ENCODE measurements around the gene DAPK2. TPM values are rescaled to one million over a fixed set of nuclear protein-coding genes. Genes with fewer than 3 reads are reported as not detected.
A peak's percentile ranks its signal among the peaks of the same experiment; 100 is the strongest.

The DAPK2 gene
- total and polyA plus RNA-seq, 3 experiments from 2014 or later, result 2.2 to 5.5 (median 4.4) TPM

DNA sequence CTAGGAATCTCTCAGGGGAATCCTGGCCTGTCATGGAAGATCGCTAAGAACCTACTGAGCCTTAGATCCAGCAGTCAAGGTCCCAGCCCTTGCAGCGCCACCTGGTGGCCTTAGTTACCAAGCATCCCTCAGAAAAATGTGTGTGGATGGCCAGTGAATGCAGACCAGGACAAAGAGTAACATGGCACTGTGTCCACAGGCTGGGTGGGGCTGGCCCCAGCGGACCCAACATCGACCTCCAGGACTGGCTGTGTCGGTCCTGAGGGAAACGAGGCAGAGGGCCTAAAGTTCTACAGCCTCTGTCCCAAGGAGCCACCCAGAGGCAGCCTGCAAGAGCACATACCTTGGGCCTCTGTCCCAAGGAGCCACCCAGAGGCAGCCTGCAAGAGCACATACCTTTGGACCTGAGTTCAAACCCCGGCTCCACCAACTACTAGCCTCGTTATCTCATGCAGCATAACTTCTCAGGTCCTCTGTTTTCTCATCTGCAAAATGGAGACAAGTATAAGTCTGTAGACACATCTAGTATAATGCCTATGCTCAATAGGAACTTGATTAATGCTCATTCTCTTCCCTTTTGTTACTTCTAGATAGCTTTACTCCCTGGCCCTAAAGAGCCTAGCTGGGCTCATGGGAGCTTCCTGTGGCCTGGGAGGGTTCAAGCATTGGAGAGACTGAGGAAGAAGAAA lies 155.1 kb downstream of the DAPK2 start:
- no peaks in the 10 kb centered on the region for H3K36me3 Mint-ChIP-seq
- no peaks in the 10 kb centered on the region for H3K27me3 ChIP-seq (ENCODE audit: insufficient read depth, low read length, poor library complexity, severe bottlenecking)
- no peaks in the 10 kb centered on the region for H3K9me3 ChIP-seq (ENCODE audit: low read length)
- peak overlapping the region; percentile 55 to 94 (median 90) for H3K27ac Mint-ChIP-seq
- no peaks in the 10 kb centered on the region for H3K27me3 Mint-ChIP-seq
- peaks cover 51 to 60% (median 51%) of the 10 kb centered on the region in 3 donors for H3K4me1 Mint-ChIP-seq
- H3K4me3 Mint-ChIP-seq, result peak overlapping the region in 3 of 7 donors; percentile 56 to 71 (median 69)
- H3K36me3 ChIP-seq (ENCODE audit: insufficient read depth, low read length), result no peaks in the 10 kb centered on the region
- POLR2A ChIA-PET, result interaction anchor here (1.6 kb wide), 1 partner anchor 176 kb away, joined by 3 read pairs; no protein-coding TSS in a partner anchor
- no peak overlapping the region for H3K27ac ChIP-seq (ENCODE audit: low read depth, low read length)
- CTCF ChIA-PET, result interaction anchor here (0.8 to 3.5 kb wide), 14 partner anchors 15 to 156 kb away, joined by 3 to 27 read pairs (median 4); partner anchors contain the start of gene DAPK2
- peaks cover 70% of the 10 kb centered on the region for H3K4me1 ChIP-seq (ENCODE audit: insufficient read depth, low read length)
- peak overlapping the region; percentile 4 for H3K4me3 ChIP-seq (ENCODE audit: low read length)
- no peaks in the 10 kb centered on the region for H3K9me3 Mint-ChIP-seq
- DNase-seq, result peak; percentile 51 to 75 (median 60)

DNA sequence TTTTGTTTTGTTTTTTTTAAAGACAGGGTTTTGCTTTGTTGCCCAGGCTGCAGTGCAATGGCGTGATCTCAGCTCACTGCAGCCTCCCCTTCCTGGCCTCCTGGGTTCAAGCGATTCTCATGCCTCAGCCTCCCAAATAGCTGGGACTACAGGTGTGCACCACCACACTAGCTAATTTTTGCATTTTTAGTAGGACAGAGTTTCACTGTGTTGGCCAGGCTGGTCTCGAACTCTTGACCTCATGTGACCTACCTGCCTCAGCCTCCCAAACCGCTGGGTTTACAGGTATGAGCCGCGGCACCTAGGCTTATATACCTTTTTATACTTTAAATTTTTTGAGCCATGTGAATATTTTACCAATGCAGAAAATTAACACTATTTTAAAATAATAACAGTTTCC lies 155.7 kb downstream of the DAPK2 start:
- H3K27ac Mint-ChIP-seq, result peak overlapping the region in 5 of 8 donors; percentile 55 to 94 (median 84)
- POLR2A ChIA-PET, result no interaction called here
- H3K4me3 ChIP-seq (ENCODE audit: low read length), result no peak overlapping the region
- peak overlapping the region in 1 of 7 donors; percentile 31 for H3K4me3 Mint-ChIP-seq
- H3K4me1 ChIP-seq (ENCODE audit: insufficient read depth, low read length), result peaks cover 64% of the 10 kb centered on the region
- no peaks in the 10 kb centered on the region for H3K9me3 Mint-ChIP-seq
- no peaks in the 10 kb centered on the region for H3K36me3 Mint-ChIP-seq
- H3K9me3 ChIP-seq (ENCODE audit: low read length), result no peaks in the 10 kb centered on the region
- H3K27me3 Mint-ChIP-seq, result no peaks in the 10 kb centered on the region
- no peaks in the 10 kb centered on the region for H3K36me3 ChIP-seq (ENCODE audit: insufficient read depth, low read length)
- H3K4me1 Mint-ChIP-seq, result peaks cover 45 to 54% (median 45%) of the 10 kb centered on the region in 3 donors
- DNase-seq, result no peak
- H3K27me3 ChIP-seq (ENCODE audit: insufficient read depth, low read length, poor library complexity, severe bottlenecking), result no peaks in the 10 kb centered on the region
- CTCF ChIA-PET, result interaction anchor here (0.6 to 3.5 kb wide), 9 partner anchors 25 to 138 kb away, joined by 3 to 27 read pairs (median 3); partner anchors contain the start of gene HERC1
- H3K27ac ChIP-seq (ENCODE audit: low read depth, low read length), result no peak overlapping the region

DNA sequence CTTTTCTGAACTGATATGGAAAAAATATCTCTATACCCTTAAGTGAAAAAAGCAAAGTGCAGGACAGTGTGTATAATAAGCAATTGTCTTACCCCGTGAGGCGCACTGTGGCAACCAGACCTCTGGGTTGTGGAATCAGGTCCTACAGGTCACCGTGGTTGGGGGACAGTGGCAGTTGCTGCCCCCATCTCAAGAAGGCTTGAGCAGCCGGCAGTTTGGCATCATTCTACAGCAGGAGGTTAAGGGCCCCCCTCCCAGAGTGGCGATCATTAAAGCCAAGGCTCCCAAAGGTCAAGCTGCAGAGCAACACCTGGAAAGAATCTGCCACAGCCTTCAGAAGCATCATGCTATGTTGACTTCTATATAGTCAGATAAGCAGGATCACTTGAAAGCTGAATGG lies 156.5 kb downstream of the DAPK2 start:
- no peak for DNase-seq
- Mint-ChIP-seq H3K4me1 (peaks cover 37 to 46% (median 37%) of the 10 kb centered on the region in 3 donors), H3K9me3 (no peaks in the 10 kb centered on the region), H3K4me3 (no peak overlapping the region), H3K27ac (peak overlapping the region in 1 of 8 donors; percentile 31), H3K27me3 (no peaks in the 10 kb centered on the region), H3K36me3 (no peaks in the 10 kb centered on the region)
- no peaks in the 10 kb centered on the region for H3K27me3 ChIP-seq (ENCODE audit: insufficient read depth, low read length, poor library complexity, severe bottlenecking)
- H3K27ac ChIP-seq (ENCODE audit: low read depth, low read length), result no peak overlapping the region
- no peaks in the 10 kb centered on the region for H3K36me3 ChIP-seq (ENCODE audit: insufficient read depth, low read length)
- H3K4me1 ChIP-seq (ENCODE audit: insufficient read depth, low read length), result peaks cover 57% of the 10 kb centered on the region
- H3K9me3 ChIP-seq (ENCODE audit: low read length), result no peaks in the 10 kb centered on the region
- CTCF ChIA-PET, result interaction anchor here (1.0 to 3.5 kb wide), 6 partner anchors 24 to 137 kb away, joined by 3 to 27 read pairs (median 6); partner anchors contain the start of gene HERC1
- H3K4me3 ChIP-seq (ENCODE audit: low read length), result no peak overlapping the region
- POLR2A ChIA-PET, result no interaction called here

DNA sequence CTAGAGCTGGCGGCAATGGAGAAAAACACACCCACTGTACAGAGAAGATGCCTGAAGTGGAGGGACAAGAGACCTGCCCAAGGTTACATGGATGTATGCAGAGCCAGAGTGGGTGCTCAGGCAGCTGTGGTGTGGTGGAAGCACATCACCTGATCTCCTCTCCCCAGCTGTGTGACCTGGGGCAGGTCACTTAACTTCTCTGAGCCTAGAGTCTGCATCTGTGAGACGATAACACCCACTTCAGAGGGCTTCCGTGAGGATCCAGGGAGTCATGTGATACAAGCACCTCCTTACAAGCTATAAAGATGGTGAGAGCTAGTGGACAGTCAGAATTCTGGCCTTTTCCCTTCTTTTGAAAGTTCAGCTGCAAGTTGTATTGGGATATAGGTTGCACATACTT lies 157.5 kb downstream of the DAPK2 start:
- Histone ChIP-seq H3K9me3 (ENCODE audit: low read length) (no peaks in the 10 kb centered on the region), H3K36me3 (ENCODE audit: insufficient read depth, low read length) (no peaks in the 10 kb centered on the region), H3K27me3 (ENCODE audit: insufficient read depth, low read length, poor library complexity, severe bottlenecking) (no peaks in the 10 kb centered on the region), H3K27ac (ENCODE audit: low read depth, low read length) (no peak overlapping the region), H3K4me1 (ENCODE audit: insufficient read depth, low read length) (peaks cover 46% of the 10 kb centered on the region), H3K4me3 (ENCODE audit: low read length) (no peak overlapping the region)
- POLR2A ChIA-PET, result no interaction called here
- no peak for DNase-seq
- Mint-ChIP-seq H3K4me3 (no peak overlapping the region), H3K27me3 (no peaks in the 10 kb centered on the region), H3K9me3 (no peaks in the 10 kb centered on the region), H3K27ac (peak overlapping the region in 1 of 8 donors; percentile 31), H3K4me1 (peaks cover 31 to 38% (median 35%) of the 10 kb centered on the region in 3 donors), H3K36me3 (no peaks in the 10 kb centered on the region)
- CTCF ChIA-PET, result interaction anchor here (0.6 to 2.8 kb wide), 4 partner anchors 17 to 179 kb away, joined by 3 to 7 read pairs (median 4); no protein-coding TSS in a partner anchor

DNA sequence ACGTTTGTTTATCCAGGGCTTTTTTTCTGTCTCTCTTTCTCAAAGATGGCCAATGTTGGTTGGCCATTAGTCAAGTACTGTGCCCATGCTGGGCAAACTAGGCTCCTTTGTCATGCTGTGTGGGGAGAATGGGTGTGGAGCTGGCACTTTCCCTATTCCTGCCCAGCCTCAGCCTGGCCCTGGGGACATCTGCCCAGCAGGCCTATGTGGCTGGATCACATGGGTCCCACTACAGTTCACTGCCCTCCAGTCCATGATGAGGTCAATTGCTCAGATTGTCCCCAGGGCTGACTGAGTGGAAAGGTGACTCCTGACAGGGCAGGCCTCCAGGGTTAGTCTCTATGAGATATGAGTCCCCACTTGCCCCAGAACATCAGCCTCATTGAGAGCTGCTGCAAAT lies 158.1 kb downstream of the DAPK2 start:
- no peaks in the 10 kb centered on the region for H3K27me3 Mint-ChIP-seq

DNA sequence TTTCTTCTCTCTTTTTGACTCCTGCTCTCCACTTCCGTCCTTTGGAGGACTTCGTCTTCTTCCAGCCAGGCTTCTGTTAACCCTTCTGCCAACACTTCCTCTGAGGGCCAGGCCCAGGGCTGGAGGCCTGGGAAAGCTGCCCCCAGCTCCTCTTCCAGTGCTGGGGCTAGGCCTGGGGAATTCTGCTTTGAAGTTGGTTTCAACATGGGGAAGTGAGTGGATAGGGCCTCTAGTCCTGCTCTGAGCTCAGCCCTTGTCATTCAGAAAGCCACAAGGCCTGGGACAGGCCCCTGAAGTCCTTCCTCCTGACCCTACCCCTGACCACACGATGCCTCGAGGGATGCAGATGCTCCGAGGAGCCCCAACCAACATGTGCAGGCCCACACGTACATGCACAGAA lies 158.7 kb downstream of the DAPK2 start:
- Histone ChIP-seq H3K27ac (ENCODE audit: low read depth, low read length) (no peak overlapping the region), H3K36me3 (ENCODE audit: insufficient read depth, low read length) (no peaks in the 10 kb centered on the region), H3K27me3 (ENCODE audit: insufficient read depth, low read length, poor library complexity, severe bottlenecking) (no peaks in the 10 kb centered on the region), H3K4me3 (ENCODE audit: low read length) (no peak overlapping the region), H3K4me1 (ENCODE audit: insufficient read depth, low read length) (peaks cover 35% of the 10 kb centered on the region), H3K9me3 (ENCODE audit: low read length) (no peaks in the 10 kb centered on the region)
- Mint-ChIP-seq H3K27me3 (peaks cover 0 to 2% of the 10 kb centered on the region in 2 donors), H3K4me3 (no peak overlapping the region), H3K4me1 (peaks cover 20 to 26% (median 23%) of the 10 kb centered on the region in 3 donors), H3K9me3 (no peaks in the 10 kb centered on the region), H3K36me3 (no peaks in the 10 kb centered on the region), H3K27ac (peak overlapping the region in 2 of 8 donors; percentile 38 to 73)
- ChIA-PET CTCF (no interaction called here), POLR2A (no interaction called here)
- no peak for DNase-seq

More for the DNA sequence above, 158.1 kb downstream of the DAPK2 start:
- H3K4me3 ChIP-seq (ENCODE audit: low read length), result no peak overlapping the region
- H3K36me3 ChIP-seq (ENCODE audit: insufficient read depth, low read length), result no peaks in the 10 kb centered on the region
- Mint-ChIP-seq H3K36me3 (no peaks in the 10 kb centered on the region), H3K9me3 (no peaks in the 10 kb centered on the region), H3K27ac (peak overlapping the region in 1 of 8 donors; percentile 32), H3K4me3 (no peak overlapping the region), H3K4me1 (peaks cover 25 to 31% (median 28%) of the 10 kb centered on the region in 3 donors)
- ChIA-PET CTCF (interaction anchor here (1.1 to 2.8 kb wide), 2 partner anchors 123 to 136 kb away, joined by 4 to 7 read pairs; no protein-coding TSS in a partner anchor), POLR2A (no interaction called here)
- DNase-seq, result no peak
- no peaks in the 10 kb centered on the region for H3K9me3 ChIP-seq (ENCODE audit: low read length)
- no peaks in the 10 kb centered on the region for H3K27me3 ChIP-seq (ENCODE audit: insufficient read depth, low read length, poor library complexity, severe bottlenecking)
- H3K27ac ChIP-seq (ENCODE audit: low read depth, low read length), result no peak overlapping the region
- peaks cover 40% of the 10 kb centered on the region for H3K4me1 ChIP-seq (ENCODE audit: insufficient read depth, low read length)

DNA sequence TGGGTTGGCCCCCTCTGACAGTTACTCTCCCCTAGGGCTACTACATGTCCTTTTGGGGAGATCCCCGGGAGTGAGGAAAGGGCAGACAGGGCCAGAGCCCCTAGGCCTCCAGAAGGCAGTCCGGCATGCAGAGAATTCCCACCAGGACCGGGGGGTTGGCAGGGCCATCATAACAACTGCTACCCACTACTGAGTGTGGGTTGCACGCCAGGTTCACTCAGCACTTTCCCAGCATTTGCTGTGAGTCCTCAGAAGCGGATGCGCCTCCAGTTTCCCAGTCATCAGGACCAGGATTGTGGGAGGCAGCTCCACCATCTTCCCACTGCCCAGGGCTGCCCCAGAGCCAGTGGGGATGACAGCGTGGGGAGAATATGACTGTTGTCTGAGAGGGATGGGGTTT lies 161.3 kb downstream of the DAPK2 start:
- H3K36me3 ChIP-seq (ENCODE audit: insufficient read depth, low read length), result no peaks in the 10 kb centered on the region
- no peak overlapping the region for H3K27ac ChIP-seq (ENCODE audit: low read depth, low read length)
- POLR2A ChIA-PET, result no interaction called here
- H3K4me3 ChIP-seq (ENCODE audit: low read length), result no peak overlapping the region
- H3K27me3 ChIP-seq (ENCODE audit: insufficient read depth, low read length, poor library complexity, severe bottlenecking), result no peaks in the 10 kb centered on the region
- Mint-ChIP-seq H3K9me3 (no peaks in the 10 kb centered on the region), H3K4me1 (peaks cover 0 to 7% (median 4%) of the 10 kb centered on the region in 3 donors), H3K27me3 (peaks cover 0 to 4% of the 10 kb centered on the region in 2 donors), H3K36me3 (no peaks in the 10 kb centered on the region), H3K27ac (no peak overlapping the region), H3K4me3 (no peak overlapping the region)
- H3K9me3 ChIP-seq (ENCODE audit: low read length), result no peaks in the 10 kb centered on the region
- CTCF ChIA-PET, result interaction anchor here (0.9 kb wide), 1 partner anchor 9 kb away, joined by 3 read pairs; no protein-coding TSS in a partner anchor
- H3K4me1 ChIP-seq (ENCODE audit: insufficient read depth, low read length), result peaks cover 9% of the 10 kb centered on the region
- no peak for DNase-seq

DNA sequence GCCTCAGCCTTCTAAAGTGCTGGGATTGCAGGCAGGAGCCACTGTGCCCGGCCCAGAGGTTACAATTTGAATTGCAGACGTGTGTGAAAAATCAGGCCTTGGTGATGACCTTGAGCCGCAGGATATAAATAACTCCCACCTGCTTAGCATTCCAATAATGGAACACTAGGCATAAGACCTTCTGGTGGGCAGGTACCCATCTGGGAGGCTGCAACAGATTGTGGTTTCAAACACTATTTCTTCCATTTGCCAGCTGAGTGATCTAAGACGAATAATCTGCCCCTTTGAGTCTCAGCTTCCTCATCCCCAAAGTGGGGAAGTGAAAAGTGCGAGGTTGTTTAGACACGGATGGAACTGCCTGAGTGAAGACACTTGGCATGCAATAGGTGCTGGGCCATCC lies 164.9 kb downstream of the DAPK2 start:
- Mint-ChIP-seq H3K9me3 (no peaks in the 10 kb centered on the region), H3K4me3 (no peak overlapping the region), H3K27me3 (peaks cover 0 to 4% of the 10 kb centered on the region in 2 donors), H3K4me1 (no peaks in the 10 kb centered on the region), H3K36me3 (no peaks in the 10 kb centered on the region), H3K27ac (no peak overlapping the region)
- no peak for DNase-seq
- CTCF ChIA-PET, result interaction anchor here (1.1 to 1.4 kb wide), 2 partner anchors 12 to 43 kb away, joined by 3 to 4 read pairs; no protein-coding TSS in a partner anchor
- no peak overlapping the region for H3K4me3 ChIP-seq (ENCODE audit: low read length)
- POLR2A ChIA-PET, result no interaction called here
- H3K4me1 ChIP-seq (ENCODE audit: insufficient read depth, low read length), result no peaks in the 10 kb centered on the region
- no peaks in the 10 kb centered on the region for H3K27me3 ChIP-seq (ENCODE audit: insufficient read depth, low read length, poor library complexity, severe bottlenecking)
- no peaks in the 10 kb centered on the region for H3K36me3 ChIP-seq (ENCODE audit: insufficient read depth, low read length)
- H3K27ac ChIP-seq (ENCODE audit: low read depth, low read length), result no peak overlapping the region
- H3K9me3 ChIP-seq (ENCODE audit: low read length), result no peaks in the 10 kb centered on the region

Measured in CD8-positive, alpha-beta memory T cell (primary cell).